Kasumi-1 (cell line): ENCODE measurements around the gene IQCH.
"Not testable (repeated sequence)": the region's sequence is repeated elsewhere in the genome, so short reads cannot be mapped to it uniquely, and the experiment has no call there.

Source experiments
- DNase-seq, 2 experiments: peaks; one replicate each; lab custom pipeline; 2025; lab: John Stamatoyannopoulos, UW

The IQCH gene

DNA sequence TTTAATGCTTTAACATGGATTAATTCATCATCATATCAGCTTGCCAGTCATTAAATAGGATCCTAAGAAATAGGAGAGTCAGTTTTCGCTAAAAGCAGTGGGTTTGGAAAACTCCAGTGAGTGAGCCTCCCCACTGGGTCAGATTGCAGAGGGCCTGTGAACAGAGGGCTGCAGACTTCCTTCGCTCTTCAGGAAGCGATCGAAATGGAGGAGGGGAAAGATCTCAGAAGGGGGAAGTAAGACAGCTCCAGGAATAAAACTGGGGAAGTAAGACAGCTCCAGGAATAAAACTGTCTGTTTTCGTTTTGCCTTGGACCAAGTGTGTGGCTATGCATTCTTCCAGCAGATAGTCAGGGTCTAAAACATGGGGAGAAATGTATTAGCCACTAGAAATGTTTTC, 141.5 kb downstream of the IQCH start:
- peak; percentile 45 to 58 for DNase-seq

- DNase-seq: peak; percentile 13 to 45
Measured at GRCh38 chr15:67397139-67397538, 142.6 kb downstream of the IQCH start.

DNA sequence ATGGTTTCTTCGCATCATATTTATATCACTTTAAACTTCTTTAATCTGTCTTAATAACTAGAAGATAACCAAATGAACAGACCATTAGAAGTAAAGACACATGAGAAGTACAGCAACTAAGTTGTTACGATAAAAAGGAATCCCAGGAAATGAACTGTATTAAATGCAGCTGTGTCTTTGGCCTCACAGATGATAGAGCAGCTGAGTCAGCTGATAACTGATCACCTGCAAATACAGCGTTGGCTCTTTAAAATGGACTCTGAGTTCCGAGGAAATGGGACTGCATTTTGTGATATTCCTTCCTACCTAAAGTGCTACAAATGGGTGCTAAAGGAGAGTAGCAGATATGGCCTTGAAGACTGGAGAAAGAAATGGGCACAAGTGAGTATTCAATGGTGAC, 145.3 kb downstream of the IQCH start:
- no peak for DNase-seq

DNA sequence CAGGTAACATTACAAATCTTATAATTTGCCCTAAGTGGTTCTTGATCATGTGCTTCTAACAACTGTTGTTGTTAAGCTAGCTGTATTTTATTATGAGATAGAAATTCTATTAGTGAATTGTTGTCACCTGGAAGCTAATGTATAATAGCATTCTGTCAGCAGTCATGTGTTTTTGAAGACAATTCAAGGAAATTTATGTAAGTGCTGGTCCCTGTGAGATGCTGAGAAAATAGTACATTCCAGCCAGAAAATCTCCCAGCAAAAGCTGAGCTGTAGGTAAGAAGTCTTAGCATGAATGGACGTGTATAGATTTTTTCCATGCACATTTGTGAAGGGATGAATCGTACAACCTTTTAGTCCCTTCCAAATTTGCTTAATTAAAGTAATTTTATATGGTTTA, 146.3 kb downstream of the IQCH start:
- DNase-seq: no peak

DNA sequence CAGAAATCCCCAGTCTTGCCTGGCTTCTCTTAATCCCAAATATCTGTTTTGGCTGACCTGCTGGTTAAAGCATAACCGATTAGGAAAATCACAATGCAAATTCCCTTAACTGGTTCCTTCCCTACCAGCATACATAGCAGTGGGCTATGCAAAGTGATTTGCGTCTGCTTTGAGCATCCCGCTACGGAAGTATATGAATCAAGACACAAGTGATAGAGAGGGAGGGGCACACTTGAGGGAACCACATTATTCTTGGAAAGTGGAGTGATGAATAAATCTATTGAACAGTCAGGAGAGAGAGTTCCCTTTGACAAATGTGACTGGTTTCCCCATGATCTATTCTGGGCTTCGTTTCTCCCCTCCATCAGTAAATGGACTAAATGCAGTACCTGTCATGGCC, 146.8 kb downstream of the IQCH start:
- DNase-seq: no peak

GRCh38 chr15:67403428-67404154, 149.0 kb downstream of the IQCH start:
- no peak for DNase-seq

DNA sequence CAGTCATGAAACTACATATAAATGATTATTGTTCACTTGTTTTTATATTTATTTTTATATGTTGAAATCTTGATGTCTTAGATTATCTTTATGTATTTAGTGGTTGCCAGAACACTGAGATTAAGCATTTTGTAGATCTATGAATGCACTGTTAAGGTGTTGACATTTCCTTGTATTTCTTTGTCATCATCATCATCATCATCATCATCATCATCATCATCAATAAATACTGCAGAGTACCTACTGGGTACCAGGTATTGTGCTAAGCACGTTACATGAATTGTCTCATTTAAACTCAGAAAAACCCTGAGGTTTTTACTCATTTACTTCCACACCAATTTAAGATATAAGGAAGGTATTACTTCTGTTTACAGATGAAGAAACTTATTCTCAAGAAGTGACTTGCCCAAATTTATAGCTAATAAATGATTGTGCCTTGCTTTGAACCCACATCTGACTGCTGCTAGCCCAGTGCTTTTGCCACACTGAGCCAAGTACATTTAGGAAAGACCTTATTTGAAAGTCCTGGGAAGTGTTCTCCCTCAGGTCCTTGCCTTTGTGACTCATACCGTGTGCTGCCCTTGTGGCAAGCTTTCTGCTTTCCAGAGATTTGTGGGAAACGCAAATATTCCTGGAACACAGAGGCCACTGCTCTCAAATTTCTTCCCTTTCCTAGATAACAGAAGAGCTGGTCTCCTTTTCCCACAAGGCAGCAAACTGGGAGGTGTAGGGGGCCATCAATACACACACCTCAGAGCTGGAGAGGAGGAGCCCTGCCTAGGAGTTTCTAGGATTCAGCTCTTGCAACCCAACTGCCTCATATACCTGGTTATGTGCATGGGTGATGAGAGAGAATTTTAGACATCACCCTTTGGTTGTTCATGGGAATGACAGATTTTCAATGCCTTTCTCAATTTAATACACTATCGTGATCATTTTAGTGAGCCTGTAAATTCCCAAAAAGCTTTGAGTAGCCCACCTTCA, 150.9 kb downstream of the IQCH start:
- DNase-seq: no peak

DNA sequence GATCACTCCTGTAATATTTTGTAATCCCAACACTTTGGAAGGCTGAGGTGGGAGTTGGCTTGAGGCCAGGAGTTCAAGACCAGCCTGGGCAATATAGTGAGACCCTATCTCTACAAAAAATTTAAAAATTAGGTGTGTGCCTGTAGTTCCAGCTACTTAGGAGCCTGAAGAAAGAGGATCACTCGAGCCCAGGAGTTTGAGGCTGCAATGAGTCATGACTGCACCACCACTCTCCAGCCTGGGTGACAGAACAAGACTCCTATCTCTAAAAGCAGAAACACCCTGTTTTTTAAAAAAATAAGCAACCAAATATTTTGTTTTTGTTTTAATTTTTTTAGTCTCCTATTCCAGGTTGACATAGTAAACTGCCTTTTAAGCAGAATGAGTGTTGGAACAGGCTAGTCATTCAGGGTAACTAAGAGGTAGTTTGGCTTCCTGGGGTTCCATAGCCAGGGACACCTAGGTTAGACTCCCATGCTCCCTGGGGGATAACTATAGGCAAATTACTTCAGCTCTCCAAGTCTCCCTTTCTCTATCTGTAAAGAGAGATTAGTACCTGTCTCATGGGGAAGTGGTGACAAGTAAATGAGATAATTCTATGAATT, 151.8 kb downstream of the IQCH start:
- no peak for DNase-seq

GRCh38 chr15:67407786-67408185, 153.2 kb downstream of the IQCH start:
- DNase-seq: no peak

- no peak for DNase-seq
Measured at GRCh38 chr15:67409175-67409574, 154.6 kb downstream of the IQCH start.

GRCh38 chr15:67411486-67411885, 156.9 kb downstream of the IQCH start:
- DNase-seq: no peak

DNA sequence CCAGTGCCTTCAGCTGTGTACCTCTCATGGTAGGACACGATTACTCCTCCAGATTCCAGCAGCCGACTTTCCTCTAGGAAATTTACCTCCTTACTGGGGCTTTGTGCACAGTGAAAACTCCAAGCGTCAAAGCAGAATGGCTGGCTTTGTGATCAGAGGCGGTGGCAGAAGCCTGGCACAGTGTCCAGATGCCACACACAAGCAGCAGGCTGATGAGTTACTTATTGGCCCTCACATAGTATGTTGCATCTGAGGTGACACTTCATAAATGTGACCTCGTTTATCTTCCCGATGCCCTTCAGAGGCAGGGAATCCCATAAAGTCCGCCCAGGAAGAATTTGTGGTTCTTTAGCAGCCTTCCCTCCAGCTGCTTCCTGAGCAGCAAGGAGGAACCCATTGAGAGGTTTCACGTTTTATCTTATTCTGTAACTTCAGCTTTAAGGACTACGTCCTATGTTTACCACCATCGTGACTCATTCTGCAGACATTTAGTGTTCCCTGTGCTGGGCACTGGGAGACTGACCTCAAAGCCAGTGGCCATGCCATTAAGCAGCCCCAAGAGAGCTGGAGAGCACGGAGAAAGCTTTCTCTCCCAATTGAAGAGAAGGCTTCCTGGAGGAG, 159.3 kb downstream of the IQCH start:
- DNase-seq: peak; percentile 68 to 76

GRCh38 chr15:67415181-67415580, 160.6 kb downstream of the IQCH start:
- DNase-seq: no peak

- DNase-seq: no peak
Measured at GRCh38 chr15:67416891-67417290, 162.3 kb downstream of the IQCH start.

DNA sequence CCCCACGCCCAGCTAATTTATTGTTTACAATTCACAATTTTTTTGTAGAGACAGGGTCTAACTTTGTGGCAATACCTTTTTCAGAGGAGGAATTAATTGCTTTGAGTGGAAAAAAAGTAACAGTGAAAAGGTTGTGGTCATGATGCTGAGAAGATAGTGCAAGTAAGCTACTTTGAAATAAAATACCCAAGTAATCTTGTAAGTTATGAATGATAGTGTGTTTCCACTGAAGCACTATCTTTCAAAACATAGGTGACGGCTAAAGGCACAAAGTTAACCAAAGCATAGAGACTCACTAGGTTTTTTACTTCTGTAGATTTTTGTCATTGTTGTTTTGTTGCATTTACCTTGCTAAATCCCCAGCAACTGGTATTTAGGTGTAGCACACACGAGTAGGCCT, 165.1 kb downstream of the IQCH start:
- no peak for DNase-seq

GRCh38 chr15:67420137-67420536, 165.6 kb downstream of the IQCH start:
- DNase-seq: no peak

DNA sequence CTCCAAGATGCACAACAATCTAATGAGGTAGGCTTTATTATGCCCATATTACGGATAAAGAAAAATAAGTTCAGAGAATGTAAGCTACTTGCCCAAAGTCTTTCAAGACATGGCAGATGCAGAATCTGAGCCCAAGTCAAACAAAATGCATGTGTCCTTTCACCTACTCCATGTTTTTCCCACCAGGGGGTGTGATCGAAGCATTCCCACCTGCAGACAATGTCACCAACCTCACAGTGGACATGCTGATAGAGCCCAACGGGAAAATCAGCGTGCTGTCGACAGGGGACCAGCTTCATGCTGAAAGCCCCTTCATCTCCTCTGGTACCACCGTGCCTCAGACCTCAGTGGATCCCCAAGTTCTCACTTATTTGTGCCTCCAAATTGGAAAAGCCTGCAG, 166.5 kb downstream of the IQCH start:
- DNase-seq: no peak

DNA sequence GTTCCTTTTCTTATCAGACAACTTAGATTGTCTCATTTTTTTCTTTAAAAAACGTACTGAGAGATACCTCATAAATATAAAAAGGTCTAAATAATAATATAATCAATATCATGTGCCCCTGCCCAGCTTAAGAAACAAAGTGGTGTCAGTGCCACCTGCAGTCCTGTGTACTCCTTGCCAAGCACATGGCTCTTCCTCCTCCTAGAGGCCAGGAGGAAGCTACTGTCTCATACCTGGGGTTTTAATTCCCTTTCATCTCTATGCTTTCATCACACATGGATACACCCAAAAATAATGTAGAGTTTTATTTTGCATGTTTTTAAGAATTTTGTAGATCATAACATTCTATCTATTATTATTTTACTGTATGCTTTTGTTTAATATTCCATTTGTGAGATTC, 167.7 kb downstream of the IQCH start:
- no peak for DNase-seq

DNA sequence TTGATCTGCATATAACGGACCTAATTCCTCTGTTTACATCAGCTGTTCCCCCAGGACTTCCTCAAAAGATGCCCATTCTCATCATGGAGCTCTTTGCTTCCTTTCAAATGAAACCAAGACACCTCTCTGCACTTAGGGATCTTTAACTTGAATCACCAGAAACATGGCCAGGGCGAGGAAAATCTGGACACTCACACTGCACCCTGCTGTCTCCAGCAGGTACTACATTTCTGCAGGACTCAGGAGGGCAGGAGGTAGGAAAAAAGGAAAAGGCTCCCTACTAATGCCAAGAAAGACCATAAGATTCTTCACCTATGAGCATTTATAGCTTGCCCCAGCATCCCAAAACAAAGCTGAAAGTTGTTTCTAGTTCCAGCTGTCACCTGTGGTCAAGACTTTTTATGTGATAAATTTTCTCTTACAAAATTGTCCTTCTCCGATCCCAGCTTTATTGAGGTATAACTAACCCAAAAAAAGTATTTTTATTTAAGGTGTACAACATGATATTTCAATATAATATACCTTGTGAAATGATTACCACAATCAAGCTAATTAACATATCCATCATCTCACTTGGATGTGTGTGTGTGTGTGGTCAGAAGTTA, 179.0 kb downstream of the IQCH start:
- DNase-seq: peak; percentile 42 to 64

DNA sequence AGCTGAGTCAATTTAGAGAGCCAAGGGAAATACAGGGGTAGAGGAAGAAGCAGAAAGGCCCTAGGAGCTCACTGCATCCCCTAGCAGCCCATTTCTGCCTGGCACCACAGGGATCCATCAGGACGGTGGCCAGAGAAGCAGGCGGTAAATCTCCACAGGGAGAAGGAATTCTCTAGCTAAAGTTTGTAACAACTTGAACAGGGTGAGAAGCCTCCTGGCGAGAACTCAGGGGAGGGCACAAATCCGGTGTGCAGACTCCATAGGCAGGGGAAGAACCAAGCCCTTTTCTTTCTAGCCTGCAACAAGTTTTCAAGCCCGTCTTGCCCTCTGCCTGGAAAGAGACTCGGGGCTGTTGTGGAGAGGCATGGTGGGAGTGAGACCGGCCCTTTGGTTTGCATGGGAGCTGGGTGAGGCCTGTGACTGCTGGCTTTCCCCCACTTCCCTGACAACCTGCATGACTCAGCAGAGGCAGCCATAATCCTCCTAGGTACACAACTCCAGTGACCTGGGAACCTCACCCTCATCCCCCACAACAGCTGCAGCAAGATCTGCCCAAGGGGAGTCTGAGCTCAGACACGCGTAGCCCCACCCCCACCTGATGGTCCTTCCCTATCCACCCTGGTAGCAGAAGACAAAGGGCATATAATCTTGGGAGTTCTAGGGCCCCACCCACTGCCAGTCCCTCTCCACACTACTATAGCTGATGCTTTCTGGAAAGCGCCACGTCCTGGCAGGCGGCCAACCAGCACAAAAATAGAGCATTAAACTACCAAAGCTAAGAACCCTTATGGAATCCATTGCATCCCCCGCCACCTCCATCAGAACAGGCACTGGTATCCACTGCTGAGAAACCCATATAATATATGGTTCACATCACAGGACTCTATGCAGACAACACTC, 182.0 kb downstream of the IQCH start:
- not testable (repeated sequence) for DNase-seq

DNA sequence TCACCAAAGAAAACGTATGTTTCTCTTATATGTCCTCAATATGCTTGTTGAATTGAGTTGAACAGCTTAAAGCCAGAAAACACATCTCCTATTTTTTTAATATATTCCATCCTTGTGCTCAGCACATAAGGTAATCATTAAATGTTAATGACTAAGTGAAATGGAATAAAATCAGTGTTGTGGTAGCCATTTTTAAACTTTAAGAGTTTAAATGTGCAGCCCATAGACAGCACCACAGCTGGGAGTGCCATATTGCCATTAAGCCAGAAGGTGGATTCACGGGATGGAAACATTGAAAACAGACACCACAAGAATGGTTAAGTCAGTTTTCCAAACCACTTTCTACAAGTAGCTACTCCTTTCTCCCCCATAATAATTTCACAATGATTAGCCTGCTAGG, 189.5 kb downstream of the IQCH start:
- DNase-seq: no peak
